MM.1S (cell line): ENCODE data around the gene ADCY5.

Source experiments
- DNase-seq: peaks from one replicate; pipeline ENCODE4 v3.0.0-alpha.2; 2015
- H2AFZ ChIP-seq: fragments of 300-600 bp; sonication (generic); 2 replicates; pipeline ENCODE4 v1.6.0; 2016; ENCODE audit warnings: antibody characterized with exemption, low read length
- H3F3A ChIP-seq: fragments of 300-600 bp; sonication (generic); 2 replicates; pipeline ENCODE4 v1.6.1; 2016; ENCODE audit warnings: mild to moderate bottlenecking, antibody characterized with exemption, low read length, moderate library complexity, mixed read lengths; ENCODE audit not compliant: insufficient read depth
- H3K27ac ChIP-seq: fragments of 300-600 bp; sonication (generic); 2 replicates; pipeline ENCODE4 v1.5.1; 2016; ENCODE audit warnings: mild to moderate bottlenecking, low read length
- H3K27me3 ChIP-seq: fragments of 300-600 bp; sonication (generic); replicated peaks from 2 replicates; pipeline ENCODE4 v1.6.0; 2016; ENCODE audit warnings: low read length; ENCODE audit not compliant: insufficient read depth
- H3K36me3 ChIP-seq: fragments of 300-600 bp; sonication (generic); replicated peaks from 2 replicates; pipeline ENCODE4 v1.6.1; 2016; ENCODE audit warnings: mild to moderate bottlenecking, low read length, mixed read lengths; ENCODE audit not compliant: insufficient read depth
- H3K4me1 ChIP-seq: fragments of 300-600 bp; sonication (generic); 2 replicates; pipeline ENCODE4 v1.6.1; 2016; ENCODE audit warnings: low read length, mixed read lengths
- H3K4me2 ChIP-seq: fragments of 300-600 bp; sonication (generic); 2 replicates; pipeline ENCODE4 v1.6.0; 2016; ENCODE audit warnings: low read depth, low read length
- H3K4me3 ChIP-seq: fragments of 300-600 bp; sonication (generic); 2 replicates; pipeline ENCODE4 v1.5.1; 2016; ENCODE audit warnings: low read length, mixed read lengths
- H3K79me2 ChIP-seq: fragments of 300-600 bp; sonication (generic); 2 replicates; pipeline ENCODE4 v1.6.1; 2016; ENCODE audit warnings: mixed run types, low read length, mixed read lengths
- H3K9ac ChIP-seq: fragments of 300-600 bp; sonication (generic); 2 replicates; pipeline ENCODE4 v1.6.1; 2016; ENCODE audit warnings: low read length, mixed read lengths
- H3K9me2 ChIP-seq: fragments of 300-600 bp; sonication (generic); replicated peaks from 2 replicates; pipeline ENCODE4 v1.6.1; 2016; ENCODE audit warnings: mild to moderate bottlenecking, low read length, mixed read lengths; ENCODE audit not compliant: insufficient read depth
- H3K9me3 ChIP-seq: fragments of 300-600 bp; sonication (generic); replicated peaks from 2 replicates; pipeline ENCODE4 v1.6.1; 2016; ENCODE audit warnings: mild to moderate bottlenecking, low read length, mixed read lengths; ENCODE audit not compliant: insufficient read depth
- H4K20me1 ChIP-seq: fragments of 300-600 bp; sonication (generic); 2 replicates; pipeline ENCODE4 v1.6.1; 2016; ENCODE audit warnings: mild to moderate bottlenecking, low read length, moderate library complexity, mixed read lengths; ENCODE audit not compliant: insufficient read depth
- EZH2 ChIP-seq: fragments of 300-600 bp; sonication (generic); optimal IDR thresholded peaks from 2 replicates; pipeline ENCODE3; 2017; ENCODE audit warnings: low read depth, mild to moderate bottlenecking, antibody characterized with exemption, low read length, mixed read lengths
- EZH2phosphoT487 ChIP-seq: fragments of 300-600 bp; sonication (generic); IDR thresholded peaks from 2 replicates; pipeline ENCODE4 v1.6.1; 2018; ENCODE audit warnings: antibody characterized with exemption, low read length
- TF ChIP-seq, protein P1 (sequence below): fragments of 300-600 bp; sonication (generic); IDR thresholded peaks from 2 replicates; pipeline ENCODE4 v1.5.1; 2016; ENCODE audit warnings: antibody characterized with exemption, low read length, mixed read lengths

ADCY5 gene

DNA sequence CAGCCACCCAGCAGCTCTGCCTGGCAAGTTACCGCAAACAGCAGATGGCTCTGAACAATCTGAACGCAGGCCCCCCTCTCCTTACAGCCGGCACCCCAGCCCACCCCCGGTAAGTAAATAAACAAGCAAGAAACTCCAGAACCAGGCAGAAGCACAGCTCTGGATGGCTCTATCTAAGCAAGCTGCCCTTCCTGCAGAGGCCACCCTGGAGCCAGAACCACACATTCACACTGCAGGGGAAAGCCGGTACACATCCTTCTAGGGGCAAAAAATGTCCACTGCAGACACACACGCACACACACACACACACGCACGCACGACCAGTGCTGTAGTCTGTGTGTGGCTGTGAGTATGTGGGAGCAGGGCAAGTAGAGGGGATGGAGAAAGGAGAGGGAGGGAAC lies 63.9 kb downstream of the ADCY5 start:
- H3K9me3 ChIP-seq: no peaks in the 10 kb centered on the region
- no peak overlapping the region for H3K9ac ChIP-seq
- TF ChIP-seq EZH2 (no peak), EZH2phosphoT487 (no peak)
- TF ChIP-seq, protein P1, sequence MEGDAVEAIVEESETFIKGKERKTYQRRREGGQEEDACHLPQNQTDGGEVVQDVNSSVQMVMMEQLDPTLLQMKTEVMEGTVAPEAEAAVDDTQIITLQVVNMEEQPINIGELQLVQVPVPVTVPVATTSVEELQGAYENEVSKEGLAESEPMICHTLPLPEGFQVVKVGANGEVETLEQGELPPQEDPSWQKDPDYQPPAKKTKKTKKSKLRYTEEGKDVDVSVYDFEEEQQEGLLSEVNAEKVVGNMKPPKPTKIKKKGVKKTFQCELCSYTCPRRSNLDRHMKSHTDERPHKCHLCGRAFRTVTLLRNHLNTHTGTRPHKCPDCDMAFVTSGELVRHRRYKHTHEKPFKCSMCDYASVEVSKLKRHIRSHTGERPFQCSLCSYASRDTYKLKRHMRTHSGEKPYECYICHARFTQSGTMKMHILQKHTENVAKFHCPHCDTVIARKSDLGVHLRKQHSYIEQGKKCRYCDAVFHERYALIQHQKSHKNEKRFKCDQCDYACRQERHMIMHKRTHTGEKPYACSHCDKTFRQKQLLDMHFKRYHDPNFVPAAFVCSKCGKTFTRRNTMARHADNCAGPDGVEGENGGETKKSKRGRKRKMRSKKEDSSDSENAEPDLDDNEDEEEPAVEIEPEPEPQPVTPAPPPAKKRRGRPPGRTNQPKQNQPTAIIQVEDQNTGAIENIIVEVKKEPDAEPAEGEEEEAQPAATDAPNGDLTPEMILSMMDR: no peak
- H3K27me3 ChIP-seq: no peaks in the 10 kb centered on the region
- H3K79me2 ChIP-seq: no peaks in the 10 kb centered on the region
- H2AFZ ChIP-seq: no peak overlapping the region
- no peak overlapping the region for H3K4me3 ChIP-seq
- H3K4me2 ChIP-seq: no peak overlapping the region
- no peaks in the 10 kb centered on the region for H3K4me1 ChIP-seq
- H3K9me2 ChIP-seq: no peaks in the 10 kb centered on the region
- H3K36me3 ChIP-seq: no peaks in the 10 kb centered on the region
- DNase-seq: no peak
- no peaks in the 10 kb centered on the region for H4K20me1 ChIP-seq
- no peak overlapping the region for H3K27ac ChIP-seq
- H3F3A ChIP-seq: no peaks in the 10 kb centered on the region

DNA sequence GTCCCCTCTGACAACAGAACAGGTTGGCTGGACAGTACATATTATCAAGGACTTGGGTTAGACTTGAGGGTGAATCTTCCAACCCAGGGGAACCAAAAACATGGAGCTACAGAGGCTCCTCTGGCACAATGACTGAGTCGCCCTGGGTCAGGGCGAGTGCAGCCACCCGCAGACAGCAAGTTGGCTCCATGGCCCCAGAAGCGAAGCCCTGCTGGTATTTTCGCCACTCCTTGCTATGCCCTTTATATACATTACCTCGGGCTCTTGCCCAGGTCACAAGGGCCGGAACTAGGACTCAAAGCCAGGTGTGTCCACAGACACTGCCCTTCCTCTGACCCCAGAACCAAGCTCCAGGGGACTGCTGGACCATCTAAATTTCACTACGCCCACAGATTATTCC lies 64.6 kb downstream of the ADCY5 start:
- TF ChIP-seq, protein P1: no peak
- no peak for TF ChIP-seq EZH2
- no peak for TF ChIP-seq EZH2phosphoT487
- Histone ChIP-seq H3K9me3 (no peaks in the 10 kb centered on the region), H3K4me3 (no peak overlapping the region), H3K27ac (no peak overlapping the region), H3K4me2 (no peak overlapping the region), H3K4me1 (no peaks in the 10 kb centered on the region), H3K9ac (no peak overlapping the region), H3K36me3 (no peaks in the 10 kb centered on the region), H3K79me2 (no peaks in the 10 kb centered on the region), H3K9me2 (no peaks in the 10 kb centered on the region), H3F3A (no peaks in the 10 kb centered on the region), H3K27me3 (no peaks in the 10 kb centered on the region), H4K20me1 (no peaks in the 10 kb centered on the region), H2AFZ (no peak overlapping the region)
- DNase-seq: no peak

DNA sequence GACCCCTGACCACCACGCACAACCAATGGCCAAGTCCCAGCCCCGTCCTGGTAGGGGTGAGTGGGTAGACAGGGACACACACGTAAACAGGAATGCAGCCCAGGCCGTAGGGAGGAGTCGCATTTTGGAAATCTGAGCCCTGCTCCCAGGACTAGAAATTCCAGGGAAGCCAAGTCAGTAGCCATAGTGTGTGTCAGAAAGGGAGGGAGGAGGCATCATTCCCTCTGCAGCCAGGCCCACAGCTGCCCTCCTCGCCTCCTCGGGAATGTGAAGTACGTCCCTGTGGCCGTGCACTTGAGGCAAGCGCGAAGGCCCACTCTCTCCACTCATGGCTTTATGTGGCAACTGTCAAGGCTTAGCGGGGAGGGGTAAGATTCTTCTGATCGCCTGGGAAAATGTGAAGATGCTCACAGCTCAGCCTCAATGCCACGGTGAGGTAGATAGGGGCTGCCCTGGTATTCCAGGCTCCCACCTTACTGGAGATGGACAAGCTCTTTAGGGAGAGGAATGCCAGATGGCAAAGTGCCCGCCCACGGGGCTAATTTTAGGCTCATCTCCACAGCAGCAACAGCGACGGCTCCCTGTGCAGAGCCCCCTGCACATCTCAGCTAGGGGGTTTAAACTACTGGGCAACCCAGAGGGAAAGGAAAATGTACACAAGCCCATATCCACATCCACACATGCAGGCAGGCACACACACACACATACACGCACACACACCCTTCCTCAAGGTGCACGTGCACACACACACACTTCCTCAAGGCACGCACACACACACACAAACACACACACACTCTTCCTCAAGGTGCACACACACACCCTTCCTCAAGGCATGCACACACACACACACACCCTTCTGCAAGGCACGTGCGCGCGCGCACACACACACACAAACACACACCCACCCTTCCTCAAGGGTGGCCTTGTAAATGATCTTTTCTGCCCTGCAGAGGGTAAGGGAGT lies 65.5 kb downstream of the ADCY5 start:
- Histone ChIP-seq H3F3A (no peaks in the 10 kb centered on the region), H2AFZ (no peak overlapping the region)

More for the DNA sequence above, 65.5 kb downstream of the ADCY5 start:
- H3K4me1 ChIP-seq: no peaks in the 10 kb centered on the region
- no peak overlapping the region for H3K27ac ChIP-seq
- no peaks in the 10 kb centered on the region for H3K9me3 ChIP-seq
- H3K79me2 ChIP-seq: no peaks in the 10 kb centered on the region
- no peaks in the 10 kb centered on the region for H4K20me1 ChIP-seq
- no peak for TF ChIP-seq EZH2phosphoT487
- TF ChIP-seq, protein P1: no peak
- no peak for TF ChIP-seq EZH2
- no peaks in the 10 kb centered on the region for H3K9me2 ChIP-seq
- no peak overlapping the region for H3K4me2 ChIP-seq
- no peaks in the 10 kb centered on the region for H3K27me3 ChIP-seq
- no peaks in the 10 kb centered on the region for H3K36me3 ChIP-seq
- H3K9ac ChIP-seq: no peak overlapping the region
- no peak overlapping the region for H3K4me3 ChIP-seq
- no peak for DNase-seq
